Endothelial cell of umbilical vein (primary cell): Measurements from ENCODE around the gene USH1G.

ENCODE experiments used
- MAX ChIP-seq: IDR thresholded peaks from 2 replicates; pipeline ENCODE4 v1.6.1; 2011; ENCODE audit not compliant: insufficient read depth, insufficient read length
- POLR2A ChIP-seq: IDR thresholded peaks from 2 replicates; pipeline ENCODE4 v1.6.1; 2012; ENCODE audit warnings: low read depth, mild to moderate bottlenecking, control low read depth, low read length
- POLR2AphosphoS5 ChIP-seq: IDR thresholded peaks from 2 replicates; pipeline ENCODE4 v1.6.1; 2012; ENCODE audit warnings: low read depth, mild to moderate bottlenecking, control low read depth, low read length, moderate library complexity; ENCODE audit not compliant: insufficient read depth
- TF ChIP-seq, protein P1 (sequence below), 2 donors: IDR thresholded peaks; 1 replicate in 1 of 2; 2 replicates in 1 of 2; pipeline ENCODE4 v1.5.1; 2011; ENCODE audit warnings: low read length in 2 of 2, mild to moderate bottlenecking in 2 of 2, moderate library complexity in 2 of 2, control low read depth in 1 of 2, inconsistent platforms in 1 of 2, low read depth in 1 of 2; ENCODE audit not compliant: insufficient read depth in 1 of 2; ENCODE audit errors: extremely low read depth in 1 of 2

DNA sequence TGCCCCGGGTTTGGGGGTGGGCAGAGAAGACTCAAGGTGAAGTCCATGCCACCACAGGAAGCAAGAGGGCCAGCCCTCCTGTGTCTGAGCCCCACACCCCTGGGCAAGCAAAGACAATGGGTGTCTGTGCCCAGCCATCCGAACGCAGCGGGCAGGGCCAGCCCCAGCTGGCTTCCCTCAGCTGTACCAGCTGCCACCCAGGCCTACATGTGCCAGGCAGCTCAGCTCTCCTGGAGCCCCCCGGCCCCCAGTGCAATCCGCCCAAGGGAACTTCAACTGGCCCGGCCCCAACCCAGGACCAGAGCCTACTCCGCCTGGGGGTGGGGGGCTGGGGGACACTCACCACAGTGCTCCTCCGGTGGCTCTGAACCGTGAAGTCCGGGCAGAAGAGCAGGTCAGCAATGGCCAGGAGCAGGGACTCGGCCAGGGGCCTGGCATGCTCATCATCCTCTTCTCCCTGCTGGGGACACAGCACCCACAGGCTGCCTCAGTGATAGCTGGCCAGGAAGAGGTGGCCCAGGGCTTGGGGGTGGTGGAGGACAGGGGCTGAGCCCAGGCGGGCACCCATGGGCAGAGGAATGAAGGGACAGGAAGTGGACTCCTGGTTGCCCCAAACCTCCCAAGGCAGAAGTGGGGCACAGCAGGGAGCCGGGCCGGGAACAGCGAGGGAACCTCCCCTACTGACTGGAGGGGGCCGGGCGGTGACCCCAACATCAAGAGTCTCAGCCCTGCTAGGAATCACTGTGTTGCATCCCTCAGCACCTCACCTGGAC is 39.8 kb upstream of the USH1G start:
- TF ChIP-seq, protein P1, sequence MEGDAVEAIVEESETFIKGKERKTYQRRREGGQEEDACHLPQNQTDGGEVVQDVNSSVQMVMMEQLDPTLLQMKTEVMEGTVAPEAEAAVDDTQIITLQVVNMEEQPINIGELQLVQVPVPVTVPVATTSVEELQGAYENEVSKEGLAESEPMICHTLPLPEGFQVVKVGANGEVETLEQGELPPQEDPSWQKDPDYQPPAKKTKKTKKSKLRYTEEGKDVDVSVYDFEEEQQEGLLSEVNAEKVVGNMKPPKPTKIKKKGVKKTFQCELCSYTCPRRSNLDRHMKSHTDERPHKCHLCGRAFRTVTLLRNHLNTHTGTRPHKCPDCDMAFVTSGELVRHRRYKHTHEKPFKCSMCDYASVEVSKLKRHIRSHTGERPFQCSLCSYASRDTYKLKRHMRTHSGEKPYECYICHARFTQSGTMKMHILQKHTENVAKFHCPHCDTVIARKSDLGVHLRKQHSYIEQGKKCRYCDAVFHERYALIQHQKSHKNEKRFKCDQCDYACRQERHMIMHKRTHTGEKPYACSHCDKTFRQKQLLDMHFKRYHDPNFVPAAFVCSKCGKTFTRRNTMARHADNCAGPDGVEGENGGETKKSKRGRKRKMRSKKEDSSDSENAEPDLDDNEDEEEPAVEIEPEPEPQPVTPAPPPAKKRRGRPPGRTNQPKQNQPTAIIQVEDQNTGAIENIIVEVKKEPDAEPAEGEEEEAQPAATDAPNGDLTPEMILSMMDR (IDR thresholded peaks at IDR 0.05; ENCODE audit: extremely low read depth in 1 of 2, insufficient read depth in 1 of 2, low read depth in 1 of 2, low read length in 2 of 2) = no peak
- no peak for TF ChIP-seq POLR2A
- TF ChIP-seq MAX = no peak
- no peak for TF ChIP-seq POLR2AphosphoS5
